Ascending aorta (tissue), 2 donors: ENCODE results near the gene NOS1AP. TPM values are rescaled to one million over a fixed set of nuclear protein-coding genes. Genes with fewer than 3 reads are reported as not detected.

Experiments
- DNase-seq, 2 donors: peaks; one replicate each; pipeline ENCODE4 v3.0.0-alpha.2; 2019; ENCODE audit warnings: low spot score in 2 of 2
- H3K27ac ChIP-seq, 2 donors: fragments of 200-600 bp; sonication (generic); one replicate each; pipeline ENCODE4 v1.5.1; 2016 to 2017; ENCODE audit warnings: mild to moderate bottlenecking in 1 of 2
- H3K27me3 ChIP-seq: fragments of 200-600 bp; sonication (generic); one replicate; pipeline ENCODE4 v1.5.1; 2017
- H3K36me3 ChIP-seq, 2 donors: fragments of 200-600 bp; sonication (generic); one replicate each; pipeline ENCODE4 v1.5.1; 2016
- H3K4me1 ChIP-seq, 2 donors: fragments of 200-600 bp; sonication (generic); one replicate each; pipeline ENCODE4 v1.5.1; 2016 to 2017; ENCODE audit warnings: mild to moderate bottlenecking in 1 of 2
- H3K4me3 ChIP-seq, 2 donors: fragments of 200-600 bp; sonication (generic); one replicate each; pipeline ENCODE4 v1.5.1; 2016 to 2017; ENCODE audit warnings: mild to moderate bottlenecking in 1 of 2
- H3K9me3 ChIP-seq, 2 donors: fragments of 200-600 bp; sonication (generic); one replicate each; pipeline ENCODE4 v1.5.1; 2016
- intact Hi-C: fragments of 100-400 bp; cut with DNase I; formaldehyde crosslinking; loops from one replicate; pipeline ENCODE4 v1.15.1; 2023
- total RNA-seq: library from RNA; depleted of rRNA; stranded (reverse); fragments of >200 nt; gene quantifications from one replicate; pipeline ENCODE4 v1.1.0, GENCODE V29; 2016
- TF ChIP-seq, protein P1 (sequence below), 3 experiments: fragments of 200-600 bp in 2 of 3; fragments of 450-650 bp in 1 of 3; sonication (generic) in 2 of 3; IDR thresholded peaks; one replicate each; pipeline ENCODE4 v1.5.1; 2016 to 2019; ENCODE audit warnings: antibody characterized with exemption in 3 of 3, mild to moderate bottlenecking in 1 of 3, moderate library complexity in 1 of 3

Gene NOS1AP
- total RNA-seq, 1 donor from 2014 or later: 5.0 TPM

DNA sequence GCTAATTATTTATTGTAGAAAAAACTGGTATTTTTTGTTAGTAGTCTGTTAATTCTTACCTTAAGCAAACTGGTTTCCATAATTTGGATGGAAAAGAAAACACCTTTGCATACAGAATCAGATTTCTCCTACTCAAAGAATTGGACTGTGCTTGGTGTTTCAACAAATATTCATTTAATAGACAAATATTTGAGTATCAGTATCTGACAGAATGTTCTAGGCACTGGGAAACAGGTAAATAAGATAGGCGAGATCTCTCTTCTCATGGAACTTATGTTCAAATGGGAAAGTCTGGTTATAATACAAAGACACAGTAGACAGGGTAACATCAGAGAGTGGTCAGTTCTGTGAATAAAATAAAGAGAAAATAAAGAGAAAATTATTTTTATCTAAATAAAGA is 119.9 kb downstream of the NOS1AP start:
- Histone ChIP-seq H3K36me3 (no peaks in the 10 kb centered on the region), H3K9me3 (no peaks in the 10 kb centered on the region), H3K4me1 (peaks cover 0 to 3% of the 10 kb centered on the region in 2 donors), H3K27ac (no peak overlapping the region), H3K27me3 (no peaks in the 10 kb centered on the region), H3K4me3 (no peak overlapping the region)
- TF ChIP-seq, protein P1, sequence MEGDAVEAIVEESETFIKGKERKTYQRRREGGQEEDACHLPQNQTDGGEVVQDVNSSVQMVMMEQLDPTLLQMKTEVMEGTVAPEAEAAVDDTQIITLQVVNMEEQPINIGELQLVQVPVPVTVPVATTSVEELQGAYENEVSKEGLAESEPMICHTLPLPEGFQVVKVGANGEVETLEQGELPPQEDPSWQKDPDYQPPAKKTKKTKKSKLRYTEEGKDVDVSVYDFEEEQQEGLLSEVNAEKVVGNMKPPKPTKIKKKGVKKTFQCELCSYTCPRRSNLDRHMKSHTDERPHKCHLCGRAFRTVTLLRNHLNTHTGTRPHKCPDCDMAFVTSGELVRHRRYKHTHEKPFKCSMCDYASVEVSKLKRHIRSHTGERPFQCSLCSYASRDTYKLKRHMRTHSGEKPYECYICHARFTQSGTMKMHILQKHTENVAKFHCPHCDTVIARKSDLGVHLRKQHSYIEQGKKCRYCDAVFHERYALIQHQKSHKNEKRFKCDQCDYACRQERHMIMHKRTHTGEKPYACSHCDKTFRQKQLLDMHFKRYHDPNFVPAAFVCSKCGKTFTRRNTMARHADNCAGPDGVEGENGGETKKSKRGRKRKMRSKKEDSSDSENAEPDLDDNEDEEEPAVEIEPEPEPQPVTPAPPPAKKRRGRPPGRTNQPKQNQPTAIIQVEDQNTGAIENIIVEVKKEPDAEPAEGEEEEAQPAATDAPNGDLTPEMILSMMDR (IDR thresholded peaks at IDR 0.05): no peak
- intact Hi-C loops: loop anchor here (5.0 kb wide), 1 partner anchor 48 kb away; no protein-coding TSS in a partner anchor
- no peak for DNase-seq

DNA sequence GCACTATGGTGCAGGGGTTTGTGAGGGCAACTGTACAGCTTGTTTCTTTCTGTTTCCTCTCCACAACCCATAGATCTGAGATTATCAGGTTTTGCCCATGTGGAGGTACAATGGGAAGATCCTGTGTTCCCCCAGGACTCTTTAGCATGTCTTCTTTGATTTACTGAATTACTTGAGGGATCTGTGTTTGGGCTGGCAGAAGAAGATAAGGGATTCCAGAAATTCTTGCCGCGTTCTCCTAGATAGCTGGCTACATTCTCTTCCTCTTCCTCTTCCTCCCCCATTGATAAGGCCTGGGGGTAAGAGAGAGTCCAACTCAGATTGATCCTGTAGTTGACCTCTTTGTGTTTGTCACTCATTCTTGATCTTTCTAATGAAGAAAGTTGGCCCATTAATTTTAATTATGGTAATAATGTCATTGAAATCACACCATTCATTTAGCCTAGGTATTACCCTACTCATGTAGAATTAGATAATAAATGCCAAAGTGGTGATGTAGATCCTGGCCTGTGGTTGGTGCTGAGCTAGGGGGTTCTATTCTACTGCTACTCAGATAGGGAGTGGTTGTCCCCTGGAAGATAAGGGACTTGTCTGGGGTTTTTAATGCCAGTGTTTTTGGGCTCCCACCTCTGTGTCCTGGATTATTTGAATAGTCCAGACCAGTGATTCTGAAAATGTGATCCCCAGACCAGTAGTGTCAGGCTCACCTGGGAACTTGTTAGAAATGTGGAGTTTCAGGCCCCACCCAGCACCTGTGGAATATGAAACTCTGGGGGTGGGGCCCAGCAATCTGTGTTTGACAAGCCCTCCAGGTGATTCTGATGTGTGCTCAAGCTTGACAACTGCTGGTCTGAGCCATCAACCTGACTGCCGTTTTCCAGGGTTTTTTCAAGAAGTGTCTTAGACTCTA is 122.2 kb downstream of the NOS1AP start:
- Histone ChIP-seq H3K9me3 (no peaks in the 10 kb centered on the region), H3K27me3 (no peaks in the 10 kb centered on the region), H3K4me1 (peaks cover 0 to 3% of the 10 kb centered on the region in 2 donors), H3K27ac (no peak overlapping the region), H3K4me3 (no peak overlapping the region), H3K36me3 (no peaks in the 10 kb centered on the region)
- TF ChIP-seq, protein P1 (IDR thresholded peaks at IDR 0.05): no peak
- intact Hi-C loops: no loop called here
- DNase-seq: no peak

DNA sequence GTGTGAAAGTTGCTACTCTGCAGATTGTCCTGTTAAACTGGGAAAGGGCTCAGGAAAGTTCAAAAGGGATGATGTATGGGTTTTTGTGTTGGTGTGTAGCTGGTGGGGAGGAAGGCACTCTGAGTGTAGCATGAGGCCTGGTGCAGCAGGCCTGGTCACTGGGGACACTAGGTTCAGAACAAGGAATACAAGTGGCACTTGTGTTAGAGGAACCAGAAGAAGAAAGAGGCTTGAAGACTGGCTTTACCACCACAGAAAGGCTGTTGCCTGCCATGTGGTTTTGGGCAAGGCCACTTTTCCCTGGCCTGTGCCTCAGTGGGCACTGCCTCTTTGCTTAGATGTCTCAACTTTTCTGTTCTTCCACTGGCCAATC is 122.8 kb downstream of the NOS1AP start:
- H3K36me3 ChIP-seq: no peaks in the 10 kb centered on the region
- no peaks in the 10 kb centered on the region for H3K27me3 ChIP-seq
- no peak overlapping the region for H3K27ac ChIP-seq
- TF ChIP-seq, protein P1 (IDR thresholded peaks at IDR 0.05): no peak
- no peaks in the 10 kb centered on the region for H3K9me3 ChIP-seq
- H3K4me1 ChIP-seq: peaks cover 0 to 3% of the 10 kb centered on the region in 2 donors
- DNase-seq: no peak
- intact Hi-C loops: no loop called here
- no peak overlapping the region for H3K4me3 ChIP-seq

DNA sequence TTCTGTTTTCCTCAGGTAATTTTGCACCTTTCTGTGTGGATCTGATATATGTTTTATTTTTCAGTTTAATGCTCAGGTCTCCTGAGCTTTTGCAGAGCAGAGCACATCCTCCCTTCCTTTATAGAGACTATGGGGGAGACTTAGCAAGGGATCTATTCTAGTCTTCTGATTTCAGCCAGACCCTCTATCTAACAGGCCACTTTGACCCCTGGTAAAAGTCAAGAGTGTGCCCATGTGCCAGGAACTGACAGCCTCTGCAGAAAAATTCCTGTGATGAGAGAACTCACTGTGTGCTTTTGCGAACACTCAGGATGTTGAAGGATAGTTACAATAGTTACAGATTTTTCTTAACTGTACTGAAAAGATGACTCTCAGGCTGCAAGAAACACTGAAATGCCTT is 123.3 kb downstream of the NOS1AP start:
- Histone ChIP-seq H3K4me1 (peaks cover 0 to 3% of the 10 kb centered on the region in 2 donors), H3K27ac (no peak overlapping the region), H3K36me3 (no peaks in the 10 kb centered on the region), H3K9me3 (no peaks in the 10 kb centered on the region), H3K4me3 (no peak overlapping the region), H3K27me3 (no peaks in the 10 kb centered on the region)
- TF ChIP-seq, protein P1 (IDR thresholded peaks at IDR 0.05): no peak
- no peak for DNase-seq
- intact Hi-C loops: no loop called here

- DNase-seq: no peak
- Histone ChIP-seq H3K36me3 (no peaks in the 10 kb centered on the region), H3K4me3 (no peak overlapping the region), H3K27me3 (no peaks in the 10 kb centered on the region), H3K27ac (no peak overlapping the region), H3K4me1 (peaks cover 0 to 3% of the 10 kb centered on the region in 2 donors), H3K9me3 (no peaks in the 10 kb centered on the region)
- TF ChIP-seq, protein P1 (IDR thresholded peaks at IDR 0.05): no peak
- intact Hi-C loops: no loop called here
Observed at GRCh38 chr1:162193221-162193620, 123.7 kb downstream of the NOS1AP start.
